Activated naive CD4-positive, alpha-beta T cell treated with anti-CD3 and anti-CD28 coated beads, Interleukin-2, amount 10 ng/mL, durations not matched to agents 7 days and 5 days (primary cell): ENCODE data around the gene LAPTM4A.

ENCODE experiments used
- CTCF ChIA-PET: fragments of 350-600 bp; sonication (Branson Sonifier 250); formaldehyde crosslinking; loops from one replicate; lab custom pipeline; 2021; ENCODE audit warnings: antibody characterized with exemption; lab: Charles Lee
- DNase-seq: peaks from one replicate; pipeline ENCODE4 v3.0.0-alpha.2; 2020
- H3K27ac Mint-ChIP-seq: one replicate; pipeline ENCODE4 v1.8.0; 2021; ENCODE audit warnings: mild to moderate bottlenecking, moderate library complexity, mixed read lengths
- H3K27me3 Mint-ChIP-seq: one replicate; pipeline ENCODE4 v1.8.0; 2021; ENCODE audit warnings: mild to moderate bottlenecking, mixed read lengths
- H3K36me3 Mint-ChIP-seq: one replicate; pipeline ENCODE4 v1.8.0; 2021; ENCODE audit warnings: mixed read lengths
- H3K4me1 Mint-ChIP-seq: one replicate; pipeline ENCODE4 v1.8.0; 2021; ENCODE audit warnings: mixed read lengths
- H3K4me3 Mint-ChIP-seq: one replicate; pipeline ENCODE4 v1.8.0; 2021; ENCODE audit warnings: mild to moderate bottlenecking, moderate library complexity, mixed read lengths
- H3K9me3 Mint-ChIP-seq: one replicate; pipeline ENCODE4 v1.8.0; 2021; ENCODE audit warnings: mixed read lengths

Gene LAPTM4A

GRCh38 chr2:20069756-20070155 is 18.3 kb upstream of the LAPTM4A start:
- no peak for DNase-seq
- no peak overlapping the region for H3K4me3 Mint-ChIP-seq
- H3K4me1 Mint-ChIP-seq = no peaks in the 10 kb centered on the region
- no peaks in the 10 kb centered on the region for H3K9me3 Mint-ChIP-seq
- H3K27me3 Mint-ChIP-seq = peaks cover 23% of the 10 kb centered on the region
- H3K36me3 Mint-ChIP-seq = no peaks in the 10 kb centered on the region
- no peak overlapping the region for H3K27ac Mint-ChIP-seq
- CTCF ChIA-PET = no interaction called here

- Mint-ChIP-seq H3K4me3 (no peak overlapping the region), H3K36me3 (no peaks in the 10 kb centered on the region), H3K9me3 (no peaks in the 10 kb centered on the region), H3K27ac (no peak overlapping the region), H3K27me3 (peaks cover 18% of the 10 kb centered on the region), H3K4me1 (no peaks in the 10 kb centered on the region)
- CTCF ChIA-PET = no interaction called here
- no peak for DNase-seq
Observed at GRCh38 chr2:20067992-20068584, 16.7 kb upstream of the LAPTM4A start.

GRCh38 chr2:20065885-20066602 is 14.6 kb upstream of the LAPTM4A start:
- peaks cover 25% of the 10 kb centered on the region for H3K27me3 Mint-ChIP-seq
- DNase-seq = no peak
- CTCF ChIA-PET = no interaction called here

GRCh38 chr2:20064841-20065240 is 13.4 kb upstream of the LAPTM4A start:
- Mint-ChIP-seq H3K9me3 (no peaks in the 10 kb centered on the region), H3K4me1 (no peaks in the 10 kb centered on the region), H3K4me3 (no peak overlapping the region), H3K36me3 (no peaks in the 10 kb centered on the region), H3K27me3 (peaks cover 23% of the 10 kb centered on the region), H3K27ac (no peak overlapping the region)
- DNase-seq = no peak
- CTCF ChIA-PET = no interaction called here

More at GRCh38 chr2:20065885-20066602, 14.6 kb upstream of the LAPTM4A start:
- Mint-ChIP-seq H3K36me3 (no peaks in the 10 kb centered on the region), H3K27ac (no peak overlapping the region), H3K4me1 (no peaks in the 10 kb centered on the region), H3K9me3 (no peaks in the 10 kb centered on the region), H3K4me3 (no peak overlapping the region)

GRCh38 chr2:20064421-20064820 is 13.0 kb upstream of the LAPTM4A start:
- Mint-ChIP-seq H3K27ac (no peak overlapping the region), H3K4me3 (no peak overlapping the region), H3K4me1 (no peaks in the 10 kb centered on the region), H3K27me3 (peaks cover 27% of the 10 kb centered on the region), H3K9me3 (no peaks in the 10 kb centered on the region), H3K36me3 (no peaks in the 10 kb centered on the region)
- no peak for DNase-seq
- CTCF ChIA-PET = interaction anchor here (0.6 kb wide), 1 partner anchor 42 kb away, joined by 3 read pairs; no protein-coding TSS in a partner anchor

- CTCF ChIA-PET = no interaction called here
- DNase-seq = no peak
- Mint-ChIP-seq H3K9me3 (no peaks in the 10 kb centered on the region), H3K36me3 (no peaks in the 10 kb centered on the region), H3K4me3 (no peak overlapping the region), H3K4me1 (no peaks in the 10 kb centered on the region), H3K27me3 (peaks cover 38% of the 10 kb centered on the region), H3K27ac (no peak overlapping the region)
Observed at GRCh38 chr2:20062615-20063545, 11.5 kb upstream of the LAPTM4A start.

GRCh38 chr2:20061940-20062339 is 10.5 kb upstream of the LAPTM4A start:
- Mint-ChIP-seq H3K4me3 (no peak overlapping the region), H3K36me3 (no peaks in the 10 kb centered on the region), H3K9me3 (no peaks in the 10 kb centered on the region), H3K4me1 (no peaks in the 10 kb centered on the region), H3K27me3 (peaks cover 44% of the 10 kb centered on the region), H3K27ac (no peak overlapping the region)
- CTCF ChIA-PET = no interaction called here
- DNase-seq = no peak

- Mint-ChIP-seq H3K36me3 (no peaks in the 10 kb centered on the region), H3K4me1 (no peaks in the 10 kb centered on the region), H3K4me3 (no peak overlapping the region), H3K27me3 (peaks cover 49% of the 10 kb centered on the region), H3K27ac (no peak overlapping the region), H3K9me3 (no peaks in the 10 kb centered on the region)
- DNase-seq = no peak
- CTCF ChIA-PET = no interaction called here
Observed at GRCh38 chr2:20061476-20061875, 10.0 kb upstream of the LAPTM4A start.

GRCh38 chr2:20060106-20060505 is 8.7 kb upstream of the LAPTM4A start:
- no peaks in the 10 kb centered on the region for H3K4me1 Mint-ChIP-seq

GRCh38 chr2:20057268-20057667 is 5.8 kb upstream of the LAPTM4A start:
- CTCF ChIA-PET = no interaction called here
- no peak overlapping the region for H3K4me3 Mint-ChIP-seq
- H3K9me3 Mint-ChIP-seq = no peaks in the 10 kb centered on the region
- no peaks in the 10 kb centered on the region for H3K36me3 Mint-ChIP-seq
- no peaks in the 10 kb centered on the region for H3K4me1 Mint-ChIP-seq
- H3K27me3 Mint-ChIP-seq = peaks cover 56% of the 10 kb centered on the region
- no peak for DNase-seq
- H3K27ac Mint-ChIP-seq = no peak overlapping the region

More at GRCh38 chr2:20060106-20060505, 8.7 kb upstream of the LAPTM4A start:
- H3K27ac Mint-ChIP-seq = no peak overlapping the region
- no peak for DNase-seq
- CTCF ChIA-PET = interaction anchor here (0.7 kb wide), 1 partner anchor 9 kb away, joined by 3 read pairs; the partner anchor contains the start of gene LAPTM4A
- no peaks in the 10 kb centered on the region for H3K9me3 Mint-ChIP-seq
- H3K36me3 Mint-ChIP-seq = no peaks in the 10 kb centered on the region
- peaks cover 54% of the 10 kb centered on the region for H3K27me3 Mint-ChIP-seq
- H3K4me3 Mint-ChIP-seq = no peak overlapping the region

- H3K4me1 Mint-ChIP-seq = peaks cover 6% of the 10 kb centered on the region
- H3K4me3 Mint-ChIP-seq = no peak overlapping the region
- no peaks in the 10 kb centered on the region for H3K36me3 Mint-ChIP-seq
- H3K27me3 Mint-ChIP-seq = peaks cover 48% of the 10 kb centered on the region
- no peak overlapping the region for H3K27ac Mint-ChIP-seq
- H3K9me3 Mint-ChIP-seq = no peaks in the 10 kb centered on the region
- CTCF ChIA-PET = no interaction called here
- DNase-seq = no peak
Observed at GRCh38 chr2:20054931-20055330, 3.5 kb upstream of the LAPTM4A start.

GRCh38 chr2:20054119-20054518 is 2.7 kb upstream of the LAPTM4A start:
- no peaks in the 10 kb centered on the region for H3K9me3 Mint-ChIP-seq
- H3K4me1 Mint-ChIP-seq = peaks cover 14% of the 10 kb centered on the region
- no peak overlapping the region for H3K4me3 Mint-ChIP-seq
- DNase-seq = no peak
- H3K27ac Mint-ChIP-seq = no peak overlapping the region
- H3K36me3 Mint-ChIP-seq = no peaks in the 10 kb centered on the region
- H3K27me3 Mint-ChIP-seq = peaks cover 42% of the 10 kb centered on the region
- CTCF ChIA-PET = interaction anchor here (1.3 kb wide), 1 partner anchor 39 kb away, joined by 5 read pairs; no protein-coding TSS in a partner anchor

GRCh38 chr2:20052861-20053281 is 1.4 kb upstream of the LAPTM4A start:
- DNase-seq = no peak
- no peaks in the 10 kb centered on the region for H3K36me3 Mint-ChIP-seq
- CTCF ChIA-PET = interaction anchor here (1.0 to 3.3 kb wide), 2 partner anchors 11 to 37 kb away, joined by 4 to 16 read pairs; no protein-coding TSS in a partner anchor
- H3K4me3 Mint-ChIP-seq = no peak overlapping the region
- H3K9me3 Mint-ChIP-seq = no peaks in the 10 kb centered on the region
- H3K27ac Mint-ChIP-seq = no peak overlapping the region
- H3K27me3 Mint-ChIP-seq = peaks cover 32% of the 10 kb centered on the region
- H3K4me1 Mint-ChIP-seq = peaks cover 23% of the 10 kb centered on the region

GRCh38 chr2:20052229-20052851 is 912 bp upstream of the LAPTM4A start:
- CTCF ChIA-PET = interaction anchor here (1.0 to 3.3 kb wide), 2 partner anchors 11 to 37 kb away, joined by 4 to 16 read pairs; no protein-coding TSS in a partner anchor
- Mint-ChIP-seq H3K4me1 (peaks cover 25% of the 10 kb centered on the region), H3K27me3 (peaks cover 29% of the 10 kb centered on the region), H3K36me3 (no peaks in the 10 kb centered on the region), H3K4me3 (no peak overlapping the region), H3K9me3 (no peaks in the 10 kb centered on the region), H3K27ac (no peak overlapping the region)
- no peak for DNase-seq
